T-helper 9 cell (primary cell): ENCODE measurements around the gene RHOBTB3.
"Not testable (repeated sequence)": the region's sequence is repeated elsewhere in the genome, so short reads cannot be mapped to it uniquely, and the experiment has no call there.

ENCODE experiments used
- DNase-seq: peaks from one replicate; pipeline ENCODE4 v3.0.0-alpha.2; 2020

The RHOBTB3 gene

GRCh38 chr5:95822542-95823181 lies 91.5 kb downstream of the RHOBTB3 start, which contains the start of gene GLRX:
GLRX (minus strand) TSS chr5:95822726; CDS start chr5:95822662, 64 bp downstream.
- DNase-seq, result peak; percentile 49

DNA sequence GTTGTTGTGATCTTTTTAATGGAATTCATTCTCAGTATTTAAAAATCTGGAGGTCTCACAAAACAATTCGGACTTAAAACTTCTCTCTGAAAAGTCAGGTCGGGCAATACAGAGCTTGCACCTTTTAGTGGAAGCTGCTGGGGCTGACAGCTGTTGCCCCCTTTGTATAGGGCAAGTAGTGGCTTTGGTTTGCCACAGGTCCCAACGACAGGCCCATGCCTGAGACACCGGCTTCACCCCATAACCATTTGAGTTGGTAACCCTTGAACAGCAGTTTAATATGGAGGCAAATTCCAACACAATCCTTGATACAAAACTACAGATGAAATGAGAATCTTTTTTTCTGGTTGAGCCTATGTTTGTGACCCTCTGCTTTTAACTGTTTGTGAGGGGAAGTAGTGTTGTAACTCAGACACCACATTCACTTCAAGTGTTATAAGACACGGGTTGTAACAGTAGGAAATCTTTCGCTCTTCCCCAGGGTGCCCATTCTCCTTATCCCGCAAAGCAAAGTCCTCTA lies 92.1 kb downstream of the RHOBTB3 start:
- DNase-seq, result no peak

DNA sequence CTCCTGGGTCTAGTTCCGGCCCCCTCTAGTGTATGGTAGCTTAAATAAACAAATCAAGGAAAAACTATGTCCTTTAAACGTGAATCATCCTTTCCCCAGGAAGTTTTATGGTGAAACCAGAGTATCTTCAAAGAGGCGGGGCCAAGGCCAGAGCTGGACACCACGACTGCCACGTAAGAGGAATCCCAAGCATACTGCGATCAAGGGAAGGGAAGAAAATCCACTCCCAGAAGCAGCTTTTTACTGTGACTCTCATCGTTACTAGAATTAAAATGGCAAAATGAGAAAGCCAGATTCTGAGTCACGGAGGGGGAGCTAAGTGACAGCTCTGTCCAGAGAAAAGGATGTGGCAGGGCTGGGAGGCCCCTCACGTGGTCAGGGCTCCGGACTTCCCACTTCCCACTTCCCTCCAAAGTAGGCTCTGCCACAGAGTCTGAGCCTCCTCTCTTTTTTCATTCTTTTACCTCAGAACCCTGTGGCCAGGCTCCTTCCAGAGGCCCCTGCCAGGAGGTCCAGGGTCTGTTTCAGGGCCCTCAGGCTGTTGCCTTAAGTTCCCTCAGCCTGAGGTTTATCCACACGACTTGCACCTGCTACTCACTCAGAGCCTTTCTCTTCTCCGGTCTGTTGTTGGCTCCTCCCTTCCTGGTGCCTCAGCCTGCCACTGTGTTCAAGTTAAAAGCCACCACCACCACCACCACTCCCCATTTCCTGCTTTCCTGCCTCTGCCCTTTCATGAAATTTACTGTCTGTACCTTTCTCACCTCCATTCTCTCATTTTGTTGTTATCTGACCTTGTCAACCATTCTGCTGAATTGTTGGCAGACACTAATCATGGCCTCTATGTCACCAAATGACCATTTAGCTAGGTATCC lies 92.8 kb downstream of the RHOBTB3 start:
- peak; percentile 48 for DNase-seq

DNA sequence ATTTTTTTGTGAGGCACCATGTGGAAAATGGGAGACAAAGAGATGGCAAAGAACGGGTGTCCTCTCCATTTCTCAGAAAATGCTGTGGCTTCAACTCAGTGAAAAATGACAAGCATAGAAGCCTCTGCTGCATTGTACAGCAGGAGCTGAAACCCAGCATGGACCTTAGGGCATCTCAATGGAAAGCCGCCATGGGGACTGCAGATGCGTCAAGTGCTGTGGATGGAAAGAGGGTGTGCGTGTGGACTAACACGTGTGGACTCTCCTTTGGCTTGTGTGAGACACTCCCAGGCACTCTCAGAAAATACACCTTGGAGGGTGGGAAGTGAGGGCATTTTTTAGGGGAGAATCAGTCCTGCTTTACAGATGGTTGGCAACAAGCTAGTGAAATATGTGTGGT lies 93.6 kb downstream of the RHOBTB3 start:
- no peak for DNase-seq

DNA sequence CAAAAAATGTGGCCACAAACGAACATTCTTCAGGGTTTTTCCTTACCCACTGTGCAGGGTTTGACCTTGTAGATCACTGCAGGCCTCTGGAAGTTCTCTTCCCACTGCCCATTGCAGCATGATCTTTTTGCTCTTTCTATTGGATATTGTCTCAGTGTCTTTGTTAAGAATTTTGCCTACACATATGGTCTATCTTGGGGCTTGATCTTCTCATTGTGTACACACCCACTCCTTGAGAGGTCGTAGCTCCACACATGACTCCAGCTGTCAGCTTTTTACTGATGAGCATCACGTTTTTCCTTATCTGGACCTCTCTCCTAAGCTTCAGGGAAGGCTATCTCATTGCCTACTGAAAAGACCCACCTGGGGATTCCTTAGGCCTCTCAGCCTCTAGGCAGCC lies 94.4 kb downstream of the RHOBTB3 start:
- no peak for DNase-seq

DNA sequence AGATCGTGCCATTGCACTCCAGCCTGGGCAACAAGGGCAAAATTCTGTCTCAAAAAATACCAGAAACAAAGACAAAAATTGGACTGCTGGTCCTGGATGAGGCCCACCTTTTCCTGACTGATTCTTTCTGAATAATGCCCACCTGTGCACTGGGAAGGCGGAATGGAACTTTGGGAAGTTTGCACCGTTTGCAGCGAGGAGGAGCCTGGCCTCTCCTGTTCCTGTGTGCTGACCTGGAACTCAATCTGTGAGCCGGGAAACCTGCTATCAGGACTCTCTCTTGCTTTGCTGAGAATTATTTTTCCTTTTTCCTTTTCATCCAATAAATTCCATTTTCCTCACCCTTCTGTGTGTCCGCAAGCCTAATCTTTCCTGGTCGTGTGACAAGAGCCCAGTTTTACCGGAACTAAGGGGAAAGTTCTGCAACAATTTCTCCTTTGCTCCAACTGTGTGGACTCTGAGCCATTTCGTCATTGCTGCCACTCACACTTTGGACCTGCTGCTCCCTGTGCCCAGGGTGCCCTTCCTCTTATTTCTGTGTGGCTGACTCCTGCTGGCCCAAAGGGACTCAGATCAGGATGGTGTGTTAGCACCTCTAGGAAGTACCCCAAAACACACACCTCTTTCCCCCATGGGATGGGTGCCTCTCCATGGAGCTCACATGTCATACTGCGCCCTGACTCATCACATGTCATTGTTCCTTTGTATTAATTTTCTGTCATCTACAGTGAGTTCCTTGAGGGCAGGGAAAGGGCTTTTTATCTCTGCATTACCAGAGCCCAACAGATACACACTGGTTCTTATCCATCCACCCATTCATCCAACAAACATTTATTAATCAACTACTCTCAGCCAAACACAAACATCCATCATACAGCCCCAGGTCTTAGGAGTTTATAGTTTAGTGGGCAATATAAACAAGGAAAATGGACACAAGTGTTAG lies 96.1 kb downstream of the RHOBTB3 start:
- no peak for DNase-seq

DNA sequence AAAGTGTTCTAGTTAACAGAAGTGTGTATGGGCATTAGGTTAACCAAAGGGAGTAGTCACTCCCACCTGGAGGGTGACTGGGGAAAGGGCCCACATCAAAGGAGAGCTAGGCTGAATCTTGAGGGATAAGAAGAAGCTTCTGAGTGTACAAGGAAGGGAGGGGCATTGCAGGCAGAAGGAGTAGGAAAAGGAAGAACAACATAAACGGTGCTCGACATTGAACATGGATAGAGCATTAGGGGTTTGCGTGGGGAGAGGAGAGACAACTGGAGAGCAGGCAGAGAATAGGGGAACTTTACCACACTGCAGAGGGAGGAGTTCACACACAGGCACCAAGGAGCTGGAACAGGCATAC lies 96.7 kb downstream of the RHOBTB3 start:
- no peak for DNase-seq

DNA sequence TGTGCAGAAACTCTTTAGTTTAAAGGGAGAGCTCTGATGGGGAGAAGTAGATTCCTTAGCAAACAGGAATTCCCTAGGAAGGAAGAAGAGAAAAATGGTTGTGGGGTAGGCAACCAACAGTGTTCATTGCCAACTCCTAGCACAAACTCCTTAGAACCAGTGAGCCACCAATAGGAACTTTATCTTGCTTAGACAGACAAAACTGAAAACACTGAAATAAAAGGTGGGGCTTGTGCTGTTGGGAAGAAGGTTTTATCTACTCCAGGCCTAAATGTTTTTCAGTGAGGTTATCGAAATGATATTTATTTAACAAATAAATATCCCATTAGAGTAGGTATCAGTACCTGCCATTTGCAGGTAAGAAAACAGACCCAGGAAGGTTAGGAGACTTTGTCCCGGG lies 99.1 kb downstream of the RHOBTB3 start:
- DNase-seq, result no peak

DNA sequence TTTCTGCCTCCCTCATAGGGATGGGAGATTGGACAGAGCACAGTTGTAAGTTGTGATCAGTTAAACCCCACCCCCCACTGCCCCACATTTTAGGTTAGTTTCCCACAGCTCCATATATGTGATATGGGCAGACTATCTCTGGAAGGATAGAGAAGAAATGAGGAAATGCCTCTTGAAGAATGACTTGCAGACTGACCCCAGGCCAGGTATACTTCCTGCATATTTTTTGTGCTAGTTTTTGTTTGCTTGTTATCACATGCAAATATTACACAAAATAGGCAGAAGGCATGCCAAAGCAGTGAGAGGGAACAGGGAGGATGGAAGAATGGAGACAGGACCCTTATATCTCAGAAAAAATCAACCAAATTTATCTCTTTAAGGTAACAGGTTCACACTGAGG lies 101.5 kb downstream of the RHOBTB3 start:
- no peak for DNase-seq

DNA sequence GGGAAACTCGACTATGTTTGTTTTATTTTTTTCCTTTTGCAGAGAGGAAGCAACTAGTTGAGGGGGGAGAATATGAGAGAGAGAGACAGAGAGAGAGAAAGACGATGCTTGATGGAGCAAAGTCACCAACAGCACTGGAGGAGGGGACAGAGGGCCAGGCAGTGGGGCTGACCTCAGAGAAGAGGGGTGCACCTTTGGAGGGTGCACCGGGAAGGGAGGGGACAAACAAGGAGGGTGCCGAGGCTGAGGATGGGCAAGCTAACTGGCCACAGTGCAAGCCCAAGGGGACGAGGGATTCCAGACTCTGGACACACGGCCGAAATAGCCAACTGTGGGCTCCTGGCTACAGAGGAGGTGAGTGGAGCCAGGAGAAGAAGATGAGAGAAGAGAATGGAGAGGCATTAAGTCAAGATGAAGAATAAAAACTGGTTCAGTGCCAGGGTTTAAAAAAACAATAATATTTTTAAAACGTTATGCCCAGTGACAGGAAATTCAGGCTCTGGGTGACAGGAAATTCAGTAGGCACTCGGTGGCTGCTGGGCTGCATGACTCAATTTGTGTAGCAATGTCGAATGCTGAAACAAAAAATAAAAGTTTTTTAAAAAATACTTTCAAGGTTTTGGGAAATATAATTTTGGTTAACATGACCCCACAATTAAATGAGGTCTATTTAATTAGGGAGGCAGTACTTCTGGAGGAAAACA lies 104.7 kb downstream of the RHOBTB3 start:
- peak; percentile 12 for DNase-seq

DNA sequence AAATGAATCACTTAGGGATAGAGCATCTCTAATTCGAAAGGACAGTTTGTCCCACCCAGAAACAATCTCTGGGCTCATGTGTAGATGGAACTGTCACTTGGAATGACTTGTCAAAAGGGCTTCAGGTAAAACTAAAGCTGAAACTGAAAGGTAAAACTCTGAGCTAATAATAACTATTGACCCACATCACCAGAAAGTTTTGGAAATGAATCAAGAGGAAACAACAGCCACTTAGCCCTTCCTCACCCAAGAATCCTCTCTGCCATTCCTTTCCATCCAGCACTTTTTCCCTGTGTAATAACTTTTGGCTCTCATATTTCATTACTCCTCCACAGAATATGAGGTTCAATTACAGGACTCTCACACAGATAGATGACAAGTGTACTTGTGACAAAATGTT lies 105.4 kb downstream of the RHOBTB3 start:
- no peak for DNase-seq

GRCh38 chr5:95836971-95837370 lies 105.8 kb downstream of the RHOBTB3 start:
- DNase-seq, result not testable (repeated sequence)

GRCh38 chr5:95837492-95837891 lies 106.4 kb downstream of the RHOBTB3 start:
- no peak for DNase-seq

DNA sequence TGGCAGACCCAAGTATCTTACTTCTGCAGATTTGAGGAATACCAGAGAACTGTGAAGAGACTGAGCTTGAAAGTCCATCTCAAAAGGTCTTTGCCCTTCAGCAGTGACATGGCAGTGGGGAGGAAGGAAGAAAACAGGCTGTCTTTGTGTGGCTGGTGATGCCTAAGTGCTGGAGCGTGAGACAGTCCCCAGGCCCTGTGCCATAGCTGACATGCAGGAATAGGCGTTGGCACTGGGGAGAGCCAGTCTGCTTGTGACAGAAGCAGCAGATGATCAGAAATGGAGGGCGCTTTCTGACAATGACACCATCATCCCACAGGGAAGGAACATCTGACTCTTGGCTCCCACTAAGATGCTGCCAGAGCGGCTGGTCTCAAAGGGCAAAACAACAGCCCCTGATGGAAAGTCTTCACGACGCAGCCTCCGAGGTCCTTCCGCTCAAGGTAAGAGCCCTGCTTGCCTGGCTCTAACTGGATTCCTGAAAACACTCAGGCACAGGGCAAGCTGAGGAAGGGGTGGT lies 106.9 kb downstream of the RHOBTB3 start:
- no peak for DNase-seq

DNA sequence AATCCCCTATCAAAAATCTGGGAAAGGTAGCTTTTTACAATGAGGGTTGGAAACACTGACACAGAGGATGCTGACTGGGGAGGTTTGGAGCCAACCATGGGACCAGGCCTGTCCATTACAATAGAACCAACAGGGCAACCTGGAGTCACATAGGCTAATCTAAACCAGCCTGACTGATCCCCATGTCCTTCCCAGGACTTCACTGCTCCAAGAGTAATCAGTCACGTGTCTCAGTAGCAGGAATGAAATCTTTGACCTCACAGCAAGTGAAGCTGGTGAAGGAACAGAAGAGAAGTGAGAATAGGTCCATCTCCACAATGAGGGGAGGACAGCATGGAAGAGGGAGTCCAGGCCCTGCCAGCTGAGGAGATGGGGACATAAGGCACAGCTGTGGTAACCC lies 107.4 kb downstream of the RHOBTB3 start:
- DNase-seq, result no peak

- DNase-seq, result no peak
These were observed 108.5 kb downstream of the RHOBTB3 start for GRCh38 chr5:95839658-95840057.

DNA sequence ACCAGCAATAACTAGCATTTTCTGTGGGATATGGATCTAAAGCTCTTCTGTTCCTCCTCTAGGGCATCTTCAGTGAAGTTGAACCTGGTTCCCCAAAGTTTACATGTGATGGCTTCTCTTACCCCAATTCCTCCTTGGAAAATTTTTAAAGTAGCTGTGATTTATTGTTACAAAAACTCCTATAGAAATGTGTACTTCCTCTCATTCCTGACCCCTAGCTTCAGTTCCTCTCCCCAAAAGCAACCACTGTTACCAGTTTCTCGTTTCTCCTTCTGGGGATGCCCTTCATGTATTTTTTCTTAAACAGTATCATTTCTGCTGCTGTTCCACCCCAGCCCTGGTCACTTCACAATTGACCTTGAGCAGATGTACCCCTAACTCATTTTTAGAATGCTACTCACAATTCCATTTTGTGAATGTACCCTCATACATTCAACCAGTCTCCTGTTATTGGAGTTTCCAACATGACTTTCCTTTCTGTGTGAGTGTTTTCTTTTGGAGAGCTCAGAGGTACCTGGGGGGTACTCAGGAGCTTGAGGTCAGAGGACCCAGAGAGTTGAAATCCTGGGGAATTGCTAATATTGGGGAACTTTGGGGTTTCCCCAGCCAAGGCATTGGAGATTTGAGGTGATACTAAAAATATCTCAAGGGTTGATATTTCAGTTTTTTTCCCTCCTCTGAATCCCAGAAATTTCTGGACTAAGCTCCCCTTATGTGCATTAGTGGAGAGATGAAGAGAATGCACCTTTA lies 110.0 kb downstream of the RHOBTB3 start:
- no peak for DNase-seq

- no peak for DNase-seq
These were observed 111.0 kb downstream of the RHOBTB3 start for GRCh38 chr5:95841914-95842812.

DNA sequence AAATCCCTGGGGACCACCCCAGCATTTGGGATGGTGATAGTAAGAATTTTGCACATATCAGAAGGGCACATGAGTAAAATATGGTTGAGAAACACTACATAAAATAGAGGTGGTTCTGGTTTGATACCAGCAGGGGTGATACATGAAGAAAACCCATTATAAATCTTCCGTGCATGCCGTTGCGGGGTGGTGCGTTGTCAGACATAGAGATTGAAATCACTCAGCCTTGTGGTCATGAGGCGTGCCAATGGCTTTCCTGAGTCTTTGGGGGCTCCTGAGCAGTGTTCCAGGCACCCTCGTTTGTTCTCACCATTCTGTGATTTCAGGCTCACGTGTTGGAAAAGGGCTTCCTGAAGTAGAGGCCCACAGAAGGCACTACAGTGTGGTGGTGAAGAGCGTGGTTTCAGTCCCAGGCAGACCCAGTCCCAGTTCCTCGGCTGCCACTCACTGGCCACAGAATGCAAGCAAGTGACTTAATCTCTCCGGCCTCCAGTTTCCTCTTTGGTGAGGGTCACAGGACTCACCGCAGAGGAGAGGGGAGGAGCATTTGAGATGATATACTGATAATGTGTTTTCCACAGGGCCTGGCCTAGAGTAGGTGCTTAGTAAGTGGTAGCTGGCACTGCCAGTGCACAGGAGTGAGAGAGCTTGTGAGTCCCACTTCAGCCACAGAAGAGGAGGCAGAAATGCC lies 111.9 kb downstream of the RHOBTB3 start:
- DNase-seq, result peak; percentile 40
